Osteoblast (primary cell): ENCODE measurements around the gene TMOD1. TPM values are rescaled to one million over a fixed set of nuclear protein-coding genes. Genes with fewer than 3 reads are reported as not detected.

Source experiments
- DNase-seq: peaks from one replicate; pipeline ENCODE4 v3.0.0; 2011; ENCODE audit warnings: low spot score, mixed read lengths; ENCODE audit not compliant: insufficient read length; ENCODE audit errors: missing footprints
- H2AFZ ChIP-seq: 2 replicates; pipeline ENCODE4 v1.6.0; 2011; ENCODE audit warnings: mild to moderate bottlenecking, low read length
- H3K27ac ChIP-seq: 2 replicates; pipeline ENCODE4 v1.5.1; 2011; ENCODE audit warnings: mild to moderate bottlenecking, low read depth, low read length, moderate library complexity
- H3K27me3 ChIP-seq: 2 replicates; pipeline ENCODE4 v1.6.0; 2012; ENCODE audit warnings: mild to moderate bottlenecking, control low read depth, inconsistent platforms, low read length, moderate library complexity; ENCODE audit not compliant: insufficient read depth
- H3K36me3 ChIP-seq: 2 replicates; pipeline ENCODE4 v1.5.1; 2011; ENCODE audit warnings: mild to moderate bottlenecking, low read length, control low read depth, moderate library complexity; ENCODE audit not compliant: insufficient read depth
- H3K4me1 ChIP-seq: 2 replicates; pipeline ENCODE4 v1.5.1; 2011; ENCODE audit warnings: mild to moderate bottlenecking, low read length, control low read depth, moderate library complexity; ENCODE audit not compliant: insufficient read depth
- H3K4me2 ChIP-seq: 2 replicates; pipeline ENCODE4 v1.6.0; 2011; ENCODE audit warnings: mild to moderate bottlenecking, low read length; ENCODE audit not compliant: insufficient read depth
- H3K4me3 ChIP-seq: fragments of 200-600 bp; sonication (generic); 3 replicates; pipeline ENCODE4 v1.5.1; 2012; ENCODE audit warnings: mild to moderate bottlenecking, low read length, inconsistent platforms; ENCODE audit not compliant: insufficient read depth
- H3K79me2 ChIP-seq: 2 replicates; pipeline ENCODE4 v1.6.0; 2012; ENCODE audit warnings: mild to moderate bottlenecking, low read length, control low read depth, inconsistent platforms; ENCODE audit not compliant: insufficient read depth
- H3K9me3 ChIP-seq: 2 replicates; pipeline ENCODE4 v1.5.1; 2011; ENCODE audit warnings: low read depth, low read length, control low read depth
- H4K20me1 ChIP-seq: 2 replicates; pipeline ENCODE4 v1.6.0; 2012; ENCODE audit warnings: mild to moderate bottlenecking, low read length, control low read depth; ENCODE audit not compliant: insufficient read depth
- CTCF ChIP-seq: IDR thresholded peaks from 2 replicates; pipeline ENCODE4 v1.5.1; 2011; ENCODE audit warnings: mild to moderate bottlenecking, low read depth, low read length, moderate library complexity; ENCODE audit errors: extremely low read depth
- total RNA-seq: library from RNA; depleted of rRNA; stranded (reverse); fragments of >200 nt; gene quantifications from 2 replicates; pipeline ENCODE4 v1.2.3, GENCODE V29; 2012

TMOD1 gene
- total RNA-seq, 1 donor: not detected

GRCh38 chr9:97640325-97640724, 138.9 kb downstream of the TMOD1 start:
- peaks cover 7% of the 10 kb centered on the region for H3K4me1 ChIP-seq
- DNase-seq: no peak
- peaks cover 30% of the 10 kb centered on the region for H3K36me3 ChIP-seq
- TF ChIP-seq CTCF: no peak
- no peak overlapping the region for H3K4me2 ChIP-seq
- peaks cover 71% of the 10 kb centered on the region for H3K79me2 ChIP-seq
- no peak overlapping the region for H3K4me3 ChIP-seq
- H2AFZ ChIP-seq: no peak overlapping the region
- H3K27ac ChIP-seq: no peak overlapping the region
- H3K27me3 ChIP-seq: no peaks in the 10 kb centered on the region
- peaks cover 32% of the 10 kb centered on the region for H4K20me1 ChIP-seq
- H3K9me3 ChIP-seq: no peaks in the 10 kb centered on the region

- peaks cover 19% of the 10 kb centered on the region for H3K79me2 ChIP-seq
- no peak for DNase-seq
Observed at GRCh38 chr9:97645720-97646119, 144.3 kb downstream of the TMOD1 start.

GRCh38 chr9:97647996-97648395, 146.5 kb downstream of the TMOD1 start:
- Histone ChIP-seq H3K9me3 (no peaks in the 10 kb centered on the region), H3K27me3 (no peaks in the 10 kb centered on the region), H4K20me1 (no peaks in the 10 kb centered on the region), H3K27ac (no peak overlapping the region), H2AFZ (no peak overlapping the region), H3K4me2 (no peak overlapping the region), H3K4me1 (no peaks in the 10 kb centered on the region), H3K36me3 (peaks cover 70% of the 10 kb centered on the region), H3K4me3 (no peak overlapping the region), H3K79me2 (peaks cover 13% of the 10 kb centered on the region)
- no peak for DNase-seq
- TF ChIP-seq CTCF: no peak

More at GRCh38 chr9:97645720-97646119, 144.3 kb downstream of the TMOD1 start:
- no peak overlapping the region for H3K27ac ChIP-seq
- H3K36me3 ChIP-seq: peaks cover 66% of the 10 kb centered on the region
- H3K27me3 ChIP-seq: no peaks in the 10 kb centered on the region
- H4K20me1 ChIP-seq: peaks cover 1% of the 10 kb centered on the region
- no peak overlapping the region for H3K4me2 ChIP-seq
- no peak overlapping the region for H2AFZ ChIP-seq
- no peak overlapping the region for H3K4me3 ChIP-seq
- H3K4me1 ChIP-seq: no peaks in the 10 kb centered on the region
- TF ChIP-seq CTCF: no peak
- no peaks in the 10 kb centered on the region for H3K9me3 ChIP-seq

Other genes with a start within 250 kb of the TMOD1 start
- 4.7 and 6.2 TPM in 2 replicates for gene CCDC180, start 194.0 kb upstream of the TMOD1 start, total RNA-seq
- gene TDRD7, start 89.6 kb upstream of the TMOD1 start, total RNA-seq: 8.0 and 8.8 TPM in 2 replicates
- gene TSTD2, start 131.7 kb downstream of the TMOD1 start, total RNA-seq: 16.3 and 19.4 TPM in 2 replicates
- gene NCBP1, start 132.2 kb downstream of the TMOD1 start, total RNA-seq: 28.0 and 37.3 TPM in 2 replicates
- 8.7 and 10.3 TPM in 2 replicates for gene XPA, start 195.7 kb downstream of the TMOD1 start, total RNA-seq